OCI-LY1 (cell line): ENCODE measurements around the gene LINGO4.

Experiments
- H2AFZ ChIP-seq: fragments of 200-600 bp; sonication (generic), shearing (Covaris generic); 2 replicates; pipeline ENCODE4 v1.6.0; 2014; ENCODE audit warnings: antibody characterized with exemption, mild to moderate bottlenecking, low read length
- H3F3A ChIP-seq: fragments of 200-600 bp; sonication (generic), shearing (Covaris generic); 2 replicates; pipeline ENCODE4 v1.6.0; 2014; ENCODE audit warnings: mild to moderate bottlenecking, antibody characterized with exemption, low read length, moderate library complexity; ENCODE audit not compliant: insufficient read depth
- H3K27ac ChIP-seq: fragments of 200-600 bp; sonication (generic); 2 replicates; pipeline ENCODE4 v1.5.1; 2014; ENCODE audit warnings: low read length, mixed run types, mild to moderate bottlenecking, low read depth; ENCODE audit not compliant: poor library complexity, severe bottlenecking
- H3K27me3 ChIP-seq: fragments of 200-600 bp; sonication (generic); 2 replicates; pipeline ENCODE4 v1.6.0; 2014; ENCODE audit warnings: antibody characterized with exemption, mild to moderate bottlenecking, low read length, moderate library complexity; ENCODE audit not compliant: insufficient read depth
- H3K36me3 ChIP-seq: fragments of 200-600 bp; sonication (generic); 2 replicates; pipeline ENCODE4 v1.6.1; 2014; ENCODE audit warnings: mild to moderate bottlenecking, antibody characterized with exemption, low read length, moderate library complexity, mixed read lengths; ENCODE audit not compliant: insufficient read depth
- H3K4me1 ChIP-seq: fragments of 200-600 bp; sonication (generic); 2 replicates; pipeline ENCODE4 v1.5.1; 2014; ENCODE audit warnings: mild to moderate bottlenecking, low read length, moderate library complexity; ENCODE audit not compliant: insufficient read depth, severe bottlenecking
- H3K4me2 ChIP-seq: fragments of 200-600 bp; sonication (generic), shearing (Covaris generic); 2 replicates; pipeline ENCODE4 v1.6.1; 2014; ENCODE audit warnings: low read length
- H3K4me3 ChIP-seq: fragments of 200-600 bp; sonication (generic); 2 replicates; pipeline ENCODE4 v1.5.1; 2014; ENCODE audit warnings: low read length, low read depth, mild to moderate bottlenecking, mixed read lengths; ENCODE audit not compliant: poor library complexity, severe bottlenecking
- H3K79me2 ChIP-seq: fragments of 200-600 bp; shearing (Covaris generic); 2 replicates; pipeline ENCODE4 v1.6.1; 2016; ENCODE audit warnings: mixed run types, low read length, mixed read lengths; ENCODE audit not compliant: insufficient read depth
- H3K9ac ChIP-seq: fragments of 200-600 bp; sonication (generic), shearing (Covaris generic); 2 replicates; pipeline ENCODE4 v1.6.1; 2014; ENCODE audit warnings: mild to moderate bottlenecking, low read length, mixed read lengths
- H3K9me2 ChIP-seq: fragments of 200-600 bp; sonication (generic), shearing (Covaris generic); 2 replicates; pipeline ENCODE4 v1.6.1; 2014; ENCODE audit warnings: low read depth, mild to moderate bottlenecking, low read length, mixed read lengths
- H3K9me3 ChIP-seq: fragments of 200-600 bp; shearing (Covaris generic); 2 replicates; pipeline ENCODE4 v1.6.1; 2014; ENCODE audit warnings: low read length, mixed read lengths
- H4K20me1 ChIP-seq: fragments of 200-600 bp; sonication (generic), shearing (Covaris generic); 2 replicates; pipeline ENCODE4 v1.6.0; 2016; ENCODE audit warnings: mild to moderate bottlenecking, low read length; ENCODE audit not compliant: insufficient read depth
- EZH2 ChIP-seq: fragments of 200-600 bp; sonication (generic), shearing (Covaris generic); IDR thresholded peaks from 2 replicates; pipeline ENCODE4 v1.8.0; 2017; ENCODE audit warnings: borderline replicate concordance, mixed run types, mild to moderate bottlenecking, antibody characterized with exemption, low read length, moderate library complexity, mixed read lengths
- TF ChIP-seq, protein P1 (sequence below): fragments of 200-600 bp; sonication (generic), shearing (Covaris generic); IDR thresholded peaks from 2 replicates; pipeline ENCODE4 v1.5.1; 2017; ENCODE audit warnings: mild to moderate bottlenecking, antibody characterized with exemption, low read length, moderate library complexity, mixed read lengths

Gene LINGO4

DNA sequence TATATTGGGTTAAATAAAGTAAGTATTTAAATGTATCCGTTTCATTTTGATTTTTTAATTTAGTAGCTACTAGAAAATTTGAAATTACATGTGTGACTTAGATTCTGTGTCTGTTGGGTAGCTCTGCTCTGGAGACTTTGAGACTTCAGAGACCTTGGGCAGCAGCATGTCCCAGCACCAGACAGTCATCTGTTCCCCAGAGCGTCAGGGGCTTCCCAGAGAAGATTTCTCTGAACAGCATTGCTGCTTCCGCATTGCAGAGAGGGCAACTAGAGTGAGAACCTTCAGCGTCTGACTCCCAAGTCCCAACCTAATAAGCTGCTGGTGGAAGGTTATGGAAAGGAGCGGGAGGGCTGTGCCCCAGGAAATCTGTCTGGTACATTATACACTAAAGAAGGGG lies 6.6 kb downstream of the LINGO4 start:
- no peaks in the 10 kb centered on the region for H3K4me1 ChIP-seq
- H2AFZ ChIP-seq, result no peak overlapping the region
- H4K20me1 ChIP-seq, result no peaks in the 10 kb centered on the region
- H3K79me2 ChIP-seq, result no peaks in the 10 kb centered on the region
- no peaks in the 10 kb centered on the region for H3K9me2 ChIP-seq
- no peak overlapping the region for H3K27ac ChIP-seq
- peaks cover 4% of the 10 kb centered on the region; the same call in 1 of the 2 replicates for H3K27me3 ChIP-seq
- H3K9ac ChIP-seq, result no peak overlapping the region
- no peaks in the 10 kb centered on the region for H3K36me3 ChIP-seq
- TF ChIP-seq, protein P1, sequence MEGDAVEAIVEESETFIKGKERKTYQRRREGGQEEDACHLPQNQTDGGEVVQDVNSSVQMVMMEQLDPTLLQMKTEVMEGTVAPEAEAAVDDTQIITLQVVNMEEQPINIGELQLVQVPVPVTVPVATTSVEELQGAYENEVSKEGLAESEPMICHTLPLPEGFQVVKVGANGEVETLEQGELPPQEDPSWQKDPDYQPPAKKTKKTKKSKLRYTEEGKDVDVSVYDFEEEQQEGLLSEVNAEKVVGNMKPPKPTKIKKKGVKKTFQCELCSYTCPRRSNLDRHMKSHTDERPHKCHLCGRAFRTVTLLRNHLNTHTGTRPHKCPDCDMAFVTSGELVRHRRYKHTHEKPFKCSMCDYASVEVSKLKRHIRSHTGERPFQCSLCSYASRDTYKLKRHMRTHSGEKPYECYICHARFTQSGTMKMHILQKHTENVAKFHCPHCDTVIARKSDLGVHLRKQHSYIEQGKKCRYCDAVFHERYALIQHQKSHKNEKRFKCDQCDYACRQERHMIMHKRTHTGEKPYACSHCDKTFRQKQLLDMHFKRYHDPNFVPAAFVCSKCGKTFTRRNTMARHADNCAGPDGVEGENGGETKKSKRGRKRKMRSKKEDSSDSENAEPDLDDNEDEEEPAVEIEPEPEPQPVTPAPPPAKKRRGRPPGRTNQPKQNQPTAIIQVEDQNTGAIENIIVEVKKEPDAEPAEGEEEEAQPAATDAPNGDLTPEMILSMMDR, result no peak
- no peak for TF ChIP-seq EZH2
- H3K4me3 ChIP-seq, result no peak overlapping the region
- H3K9me3 ChIP-seq, result no peaks in the 10 kb centered on the region
- H3F3A ChIP-seq, result no peaks in the 10 kb centered on the region
- no peak overlapping the region for H3K4me2 ChIP-seq

DNA sequence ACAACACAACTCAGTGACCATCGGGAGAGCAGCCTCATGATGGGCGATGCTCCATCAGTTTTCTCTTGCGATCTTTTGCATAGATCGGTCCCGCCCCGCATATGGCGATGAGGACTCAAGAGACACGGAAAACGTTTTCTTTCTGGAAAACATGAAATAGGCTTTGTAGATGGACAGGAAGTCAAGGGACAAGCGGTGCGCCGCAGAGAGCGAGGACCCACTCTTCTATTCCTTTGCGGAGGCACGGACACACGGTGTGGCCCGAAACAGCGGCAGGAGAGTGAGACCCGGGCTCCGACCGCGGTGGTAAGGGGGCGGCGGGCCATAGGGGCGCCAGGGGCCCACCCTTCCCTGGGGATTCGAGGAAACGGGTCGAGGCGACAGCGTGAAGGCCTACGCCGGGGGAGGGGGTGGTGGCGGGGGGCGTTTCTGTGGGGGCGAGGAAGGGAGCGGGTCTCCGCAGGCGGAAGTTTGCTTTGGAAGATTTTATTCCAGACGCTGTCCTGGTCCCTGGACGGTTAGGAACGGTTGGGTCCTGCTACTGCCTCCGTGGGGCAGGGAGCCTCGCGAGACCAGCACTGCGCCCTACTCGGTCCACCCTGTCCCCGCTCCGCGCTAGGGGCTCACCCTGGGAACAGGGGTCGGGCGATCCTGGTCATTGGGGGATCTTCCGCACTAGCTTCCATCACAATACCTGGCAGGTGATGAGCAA lies 14.1 kb downstream of the LINGO4 start:
- Histone ChIP-seq H3K27ac (no peak overlapping the region), H3F3A (no peaks in the 10 kb centered on the region), H3K9me2 (no peaks in the 10 kb centered on the region), H3K9ac (peak overlapping the region; percentile 53), H3K9me3 (no peaks in the 10 kb centered on the region), H2AFZ (peak overlapping the region; percentile 89), H3K27me3 (no peaks in the 10 kb centered on the region), H3K36me3 (no peaks in the 10 kb centered on the region), H3K79me2 (no peaks in the 10 kb centered on the region), H3K4me2 (peak overlapping the region; percentile 90), H4K20me1 (no peaks in the 10 kb centered on the region), H3K4me1 (peaks cover 23% of the 10 kb centered on the region), H3K4me3 (peak overlapping the region; percentile 71)
- TF ChIP-seq, protein P1, result no peak
- TF ChIP-seq EZH2, result no peak

DNA sequence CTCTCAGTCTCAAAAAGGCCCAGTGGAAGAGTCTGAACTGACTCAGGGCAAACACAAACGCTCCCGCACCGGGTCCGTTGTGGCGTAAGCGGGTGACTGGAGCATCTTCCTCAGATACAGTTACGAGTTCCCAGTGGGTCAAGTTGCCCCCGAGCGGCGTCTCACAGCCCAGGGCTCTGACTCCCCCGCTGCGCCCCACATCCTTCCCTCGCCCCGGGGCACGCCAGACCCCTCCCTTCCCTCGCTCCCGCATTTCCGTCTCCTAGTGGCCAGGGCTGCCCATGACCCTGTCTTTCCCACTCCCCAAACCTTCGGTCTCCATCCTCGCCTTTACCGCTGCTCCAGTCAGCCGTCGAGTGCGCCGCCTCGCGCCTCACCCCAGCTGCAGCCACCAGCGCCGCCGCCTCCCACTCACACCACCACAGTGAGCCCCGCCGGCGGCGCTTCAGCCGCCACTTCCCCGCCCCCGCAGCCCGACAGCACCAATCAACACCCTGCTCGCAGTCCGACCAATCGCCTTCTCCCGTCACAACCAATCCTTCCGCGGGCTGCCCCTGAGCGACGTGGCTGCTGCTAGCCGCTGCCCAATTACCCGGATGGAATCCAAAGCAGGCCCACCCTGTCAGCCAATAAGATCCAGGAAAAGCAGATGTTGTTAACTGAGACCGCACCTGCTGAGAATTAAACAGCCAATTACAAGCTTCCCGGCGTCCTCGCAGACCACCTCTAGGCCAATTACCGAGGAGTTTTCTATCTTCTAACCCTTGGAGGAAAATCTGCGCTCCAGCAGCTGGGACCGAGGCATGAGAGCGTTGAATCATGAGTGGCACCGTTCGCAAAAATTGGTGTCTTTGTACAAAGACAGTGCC lies 14.9 kb downstream of the LINGO4 start, which contains the start of gene TDRKH:
Gene TDRKH, minus strand, starts transcription at position 430 of the 869 bp plus-strand sequence. CDS start 7,478 bp downstream, outside the sequence.
- H3K9me3 ChIP-seq, result no peaks in the 10 kb centered on the region
- H2AFZ ChIP-seq, result peak within 1 kb of the TSS; percentile 89
- H4K20me1 ChIP-seq, result no peaks in the 10 kb centered on the region
- no peaks in the 10 kb centered on the region for H3K79me2 ChIP-seq
- peak within 1 kb of the TSS; percentile 90 for H3K4me2 ChIP-seq
- H3K27me3 ChIP-seq, result no peaks in the 10 kb centered on the region
- H3K27ac ChIP-seq, result no peak within 1 kb of the TSS
- no peaks in the 10 kb centered on the region for H3K36me3 ChIP-seq
- no peaks in the 10 kb centered on the region for H3K9me2 ChIP-seq
- peak within 1 kb of the TSS; percentile 58 for H3K9ac ChIP-seq
- H3K4me1 ChIP-seq, result peaks cover 23% of the 10 kb centered on the region
- H3F3A ChIP-seq, result no peaks in the 10 kb centered on the region
- TF ChIP-seq, protein P1, result no peak; the same call in 1 of the 2 replicates
- no peak for TF ChIP-seq EZH2
- H3K4me3 ChIP-seq, result peak within 1 kb of the TSS; percentile 71
